ENCODE measurements around the gene RPN2.

DNA sequence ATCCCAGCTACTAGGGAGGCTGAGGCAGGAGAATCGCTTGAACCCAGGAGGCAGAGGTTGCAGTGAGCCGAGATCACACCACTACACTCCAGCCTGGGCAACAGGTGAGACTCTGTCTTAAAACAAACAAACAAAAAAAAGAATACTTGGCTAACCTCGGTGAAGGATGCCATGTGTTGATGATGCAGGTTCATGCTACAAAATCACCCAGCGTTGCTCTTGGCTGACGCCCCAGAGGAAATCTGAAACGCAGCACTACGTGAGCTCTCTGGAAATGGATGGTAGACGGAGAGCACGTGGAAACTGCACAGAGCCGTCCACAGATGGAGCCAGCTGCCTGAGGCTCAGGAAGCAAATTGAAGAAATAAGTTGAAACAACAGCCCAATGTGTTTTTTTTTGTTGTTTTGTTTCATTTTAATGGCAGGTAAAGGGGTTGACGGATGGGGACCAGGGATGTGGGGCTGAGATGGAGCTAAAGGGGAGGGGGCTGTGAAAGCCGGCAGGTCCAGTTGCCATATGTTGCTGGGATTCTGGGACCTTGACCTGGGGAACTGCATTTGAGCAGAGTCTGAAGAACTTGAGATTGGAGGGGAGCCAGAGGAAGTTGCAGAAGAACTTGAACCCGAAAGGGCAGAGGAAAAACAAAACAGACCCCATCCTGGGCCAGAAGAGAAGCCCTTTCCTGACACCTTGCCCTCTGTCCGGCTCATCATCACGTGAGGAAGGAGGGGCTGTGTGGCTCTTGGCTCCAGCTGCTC, 97.5 kb downstream of the RPN2 start:
- TF ChIP-seq, protein P1, sequence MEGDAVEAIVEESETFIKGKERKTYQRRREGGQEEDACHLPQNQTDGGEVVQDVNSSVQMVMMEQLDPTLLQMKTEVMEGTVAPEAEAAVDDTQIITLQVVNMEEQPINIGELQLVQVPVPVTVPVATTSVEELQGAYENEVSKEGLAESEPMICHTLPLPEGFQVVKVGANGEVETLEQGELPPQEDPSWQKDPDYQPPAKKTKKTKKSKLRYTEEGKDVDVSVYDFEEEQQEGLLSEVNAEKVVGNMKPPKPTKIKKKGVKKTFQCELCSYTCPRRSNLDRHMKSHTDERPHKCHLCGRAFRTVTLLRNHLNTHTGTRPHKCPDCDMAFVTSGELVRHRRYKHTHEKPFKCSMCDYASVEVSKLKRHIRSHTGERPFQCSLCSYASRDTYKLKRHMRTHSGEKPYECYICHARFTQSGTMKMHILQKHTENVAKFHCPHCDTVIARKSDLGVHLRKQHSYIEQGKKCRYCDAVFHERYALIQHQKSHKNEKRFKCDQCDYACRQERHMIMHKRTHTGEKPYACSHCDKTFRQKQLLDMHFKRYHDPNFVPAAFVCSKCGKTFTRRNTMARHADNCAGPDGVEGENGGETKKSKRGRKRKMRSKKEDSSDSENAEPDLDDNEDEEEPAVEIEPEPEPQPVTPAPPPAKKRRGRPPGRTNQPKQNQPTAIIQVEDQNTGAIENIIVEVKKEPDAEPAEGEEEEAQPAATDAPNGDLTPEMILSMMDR (IDR thresholded peaks at IDR 0.05) = peak in 1 of 6 experiments; percentile 11
- TF ChIP-seq POLR2AphosphoS5 (IDR thresholded peaks at IDR 0.05) (no peak), POLR2A (IDR thresholded peaks at IDR 0.05) (no peak), EP300 (IDR thresholded peaks at IDR 0.05) (no peak)

All from upper lobe of left lung (tissue), 4 donors.